Measurements from ENCODE around the gene ATG10.
"Not testable (repeated sequence)": the region's sequence is repeated elsewhere in the genome, so short reads cannot be mapped to it uniquely, and the experiment has no call there.

The ATG10 gene

DNA sequence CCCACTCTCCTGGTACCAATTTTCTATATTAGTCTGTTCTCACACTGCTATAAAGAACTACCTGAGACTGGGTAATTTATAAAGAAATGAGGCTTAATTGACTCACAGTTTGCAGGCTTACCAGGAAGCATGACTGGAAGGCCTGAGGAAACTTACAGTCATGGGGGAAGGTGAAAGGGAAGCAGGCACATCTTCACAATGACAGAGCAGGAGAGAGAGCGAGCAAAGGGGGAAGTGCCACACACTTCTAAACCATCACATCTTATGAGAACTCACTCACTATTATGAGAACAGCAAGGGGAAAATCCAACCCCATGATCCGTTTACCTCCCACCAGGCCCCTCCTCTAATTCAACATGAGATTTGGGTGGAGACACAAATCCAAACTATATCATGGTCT lies 72.2 kb downstream of the ATG10 start:
- no peak for DNase-seq (ENCODE audit: low read depth, low spot score)

DNA sequence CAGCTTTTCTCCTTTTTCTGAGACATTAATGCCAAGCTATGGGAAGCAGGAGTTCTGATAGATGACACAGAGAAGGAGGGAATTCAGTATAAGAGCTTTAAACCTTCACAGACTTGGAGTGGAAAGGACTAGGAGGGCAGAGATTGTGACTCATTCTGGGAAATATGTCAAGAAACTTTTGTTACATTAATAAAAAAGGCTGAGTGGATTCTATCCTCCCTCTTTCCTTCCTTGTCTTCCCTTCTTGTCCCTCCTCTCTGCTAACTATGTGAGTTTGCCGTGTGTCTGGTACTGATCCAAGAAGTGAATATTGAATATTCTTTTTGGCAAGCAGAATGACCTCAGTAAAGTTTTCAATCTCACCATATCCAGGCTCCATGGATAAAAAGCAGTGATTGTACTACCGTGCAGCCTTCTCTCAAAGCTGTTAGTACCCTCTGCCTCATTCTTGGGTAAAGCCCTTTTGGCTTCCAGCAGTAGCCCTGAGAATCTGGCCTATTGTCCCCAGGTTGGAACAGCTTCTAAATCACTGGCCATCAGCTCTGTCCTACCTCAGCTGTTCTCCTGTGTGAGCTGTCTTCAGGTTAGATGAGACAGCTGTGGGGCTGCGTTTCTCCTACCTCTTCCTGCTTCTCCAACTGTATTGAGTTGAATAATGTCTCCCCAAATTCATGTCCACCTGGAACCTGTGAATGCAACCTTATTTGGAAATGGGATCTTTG lies 73.9 kb downstream of the ATG10 start:
- DNase-seq (ENCODE audit: low read depth, low spot score), result no peak
- H3K4me3 ChIP-seq (ENCODE audit: low read length), result no peak overlapping the region

More for the DNA sequence above, 72.2 kb downstream of the ATG10 start:
- H3K4me3 ChIP-seq (ENCODE audit: low read length), result no peak overlapping the region

DNA sequence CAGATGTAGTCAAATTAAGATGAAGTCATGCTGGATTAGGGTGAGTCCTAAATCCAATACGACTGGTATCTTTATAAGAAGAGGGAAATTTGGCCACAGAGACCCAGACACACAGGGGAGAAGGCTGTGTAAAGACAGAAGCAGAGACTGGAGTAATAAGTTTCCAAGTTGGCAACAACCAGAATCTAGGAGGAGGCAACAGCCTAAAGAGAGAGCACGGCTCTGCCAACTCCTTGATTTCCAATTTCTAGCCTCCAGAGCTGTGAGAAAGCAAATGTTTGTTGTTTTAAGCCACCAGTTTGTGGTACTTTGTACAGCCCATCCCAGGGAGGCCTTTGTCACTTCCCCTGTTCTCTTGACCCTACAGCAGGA lies 74.4 kb downstream of the ATG10 start:
- H3K4me3 ChIP-seq (ENCODE audit: low read length), result no peak overlapping the region
- no peak for DNase-seq (ENCODE audit: low read depth, low spot score)

DNA sequence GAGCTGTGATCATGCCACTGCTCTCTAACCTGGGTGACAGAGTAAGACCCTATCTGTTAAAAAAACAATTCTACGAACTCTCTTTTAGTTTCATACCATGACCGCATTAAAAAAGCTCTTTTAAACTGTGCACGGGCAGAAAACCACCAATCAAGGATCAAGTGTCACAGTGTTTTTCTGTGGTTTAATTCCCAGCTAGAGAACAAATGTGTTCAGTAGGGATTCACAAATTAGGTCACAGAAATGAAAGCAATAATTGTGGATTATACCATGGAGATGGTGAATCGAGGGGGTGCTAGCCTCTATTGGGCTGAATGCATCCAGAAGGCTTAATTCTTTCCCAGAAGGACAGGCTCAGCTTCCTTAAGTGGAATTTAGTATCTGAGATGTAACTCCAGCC lies 79.1 kb downstream of the ATG10 start:
- no peak overlapping the region for H3K4me3 ChIP-seq (ENCODE audit: low read length)
- DNase-seq (ENCODE audit: low read depth, low spot score), result no peak

DNA sequence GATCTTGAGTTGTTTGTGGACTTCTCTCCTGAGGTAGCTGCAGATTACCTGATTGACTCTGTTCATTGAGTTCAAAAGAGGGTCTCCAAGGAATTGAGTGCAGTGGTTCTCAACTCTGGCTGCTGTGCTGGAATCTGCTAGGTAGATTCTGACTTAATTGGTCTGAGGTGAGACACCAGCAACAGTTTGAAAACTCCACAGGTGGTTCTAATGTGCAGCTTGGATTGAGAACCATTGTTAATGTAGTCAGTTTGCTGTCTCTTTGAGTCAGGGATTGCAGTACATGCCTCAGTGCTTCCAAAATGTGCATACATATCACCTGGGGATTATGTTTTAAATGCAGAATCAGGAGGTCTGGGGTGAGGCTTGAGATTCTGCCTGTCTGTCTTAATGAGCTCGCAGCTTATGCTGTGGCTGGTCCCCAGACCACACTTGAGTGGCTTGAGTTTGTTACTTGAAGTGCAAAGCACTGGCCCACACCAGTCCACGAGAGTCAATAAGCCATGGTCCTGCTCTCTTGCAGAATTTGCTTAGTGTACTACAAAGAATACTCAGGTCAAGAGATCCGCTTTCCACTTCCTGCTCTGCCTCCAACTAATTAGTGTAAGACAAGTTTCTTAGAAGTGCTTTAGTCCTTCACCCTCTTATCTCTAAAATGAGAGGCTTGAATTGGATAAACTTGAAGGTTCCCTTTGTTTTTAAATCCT lies 82.3 kb downstream of the ATG10 start:
- DNase-seq (ENCODE audit: low read depth, low spot score), result no peak
- H3K4me3 ChIP-seq (ENCODE audit: low read length), result no peak overlapping the region

DNA sequence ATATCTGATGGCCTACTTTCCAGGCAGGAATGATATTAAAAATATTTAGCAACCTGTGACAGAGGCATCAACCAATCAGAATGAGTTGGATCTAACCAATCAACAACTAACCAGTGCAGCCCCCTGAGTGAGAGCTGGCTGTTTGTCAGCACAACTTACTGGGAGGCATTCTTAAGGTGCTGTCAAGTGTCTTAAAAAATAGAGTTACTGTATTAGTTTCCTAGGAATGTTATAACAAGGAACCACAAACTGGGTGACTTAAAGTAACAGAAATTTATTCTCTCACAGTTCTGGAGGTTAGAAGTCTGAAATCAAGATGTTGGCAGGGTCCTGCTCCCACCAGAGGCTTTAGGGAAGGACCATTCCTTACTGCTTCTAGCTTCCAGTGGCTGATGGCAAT lies 85.2 kb downstream of the ATG10 start:
- no peak overlapping the region for H3K4me3 ChIP-seq (ENCODE audit: low read length)
- DNase-seq (ENCODE audit: low read depth, low spot score), result no peak

DNA sequence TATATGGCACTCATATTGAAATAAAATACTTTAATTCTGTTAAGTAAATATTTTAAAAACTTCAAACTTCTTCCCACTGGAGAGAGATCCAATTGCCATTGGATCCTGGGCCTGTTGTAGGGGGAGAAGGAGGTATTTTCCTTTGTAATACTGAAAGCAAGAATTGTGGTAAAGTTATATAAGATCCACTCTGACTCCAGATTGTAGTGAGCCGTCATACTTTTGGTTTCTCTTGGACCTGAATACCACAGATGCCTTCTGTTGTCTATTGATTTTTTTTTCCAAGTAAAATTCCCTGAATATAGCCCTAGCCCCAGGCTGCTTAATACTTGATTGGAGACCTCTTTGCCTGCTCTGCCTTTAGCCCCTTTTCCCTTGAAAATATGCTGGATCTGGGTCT lies 86.9 kb downstream of the ATG10 start:
- no peak for DNase-seq (ENCODE audit: low read depth, low spot score)

DNA sequence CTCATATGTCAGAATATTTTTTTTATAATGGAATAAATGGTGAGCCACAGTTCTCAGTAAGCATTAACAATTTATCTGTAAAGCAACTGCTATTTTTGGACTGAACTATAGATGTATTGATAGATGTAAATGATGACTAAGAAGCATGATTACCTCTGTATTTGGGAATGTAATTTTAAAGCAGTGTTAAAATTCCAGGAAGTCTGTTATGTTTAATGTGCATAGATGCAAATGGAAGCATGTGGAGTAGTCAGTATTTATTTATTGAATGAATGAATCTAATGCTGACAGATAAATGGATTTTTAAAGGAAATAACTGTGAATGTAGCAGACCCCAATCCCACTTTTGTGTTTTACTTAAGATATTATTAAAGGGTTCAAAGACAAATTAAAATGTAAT lies 95.0 kb downstream of the ATG10 start:
- no peak overlapping the region for H3K4me3 ChIP-seq (ENCODE audit: low read length)
- no peak for DNase-seq (ENCODE audit: low read depth, low spot score)

More for the DNA sequence above, 86.9 kb downstream of the ATG10 start:
- H3K4me3 ChIP-seq (ENCODE audit: low read length), result no peak overlapping the region

DNA sequence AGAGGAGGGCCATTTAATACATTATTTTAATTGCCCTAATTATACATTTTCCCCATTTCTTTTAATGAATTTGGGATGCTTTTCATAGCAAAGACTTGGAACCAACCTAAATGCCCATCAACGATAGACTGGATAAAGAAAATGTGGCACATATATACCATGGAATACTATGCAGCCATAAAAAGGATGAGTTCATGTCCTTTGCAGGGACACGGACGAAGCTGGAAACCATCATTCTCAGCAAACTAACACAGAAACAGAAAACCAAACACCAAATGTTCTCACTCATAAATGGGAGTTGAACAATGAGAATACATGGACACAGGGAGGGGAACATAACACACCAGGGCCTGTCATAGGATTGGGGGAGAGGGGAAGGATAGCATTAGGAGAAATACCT lies 96.2 kb downstream of the ATG10 start:
- DNase-seq (ENCODE audit: low read depth, low spot score); H3K4me3 ChIP-seq (ENCODE audit: low read length): not testable (repeated sequence)

DNA sequence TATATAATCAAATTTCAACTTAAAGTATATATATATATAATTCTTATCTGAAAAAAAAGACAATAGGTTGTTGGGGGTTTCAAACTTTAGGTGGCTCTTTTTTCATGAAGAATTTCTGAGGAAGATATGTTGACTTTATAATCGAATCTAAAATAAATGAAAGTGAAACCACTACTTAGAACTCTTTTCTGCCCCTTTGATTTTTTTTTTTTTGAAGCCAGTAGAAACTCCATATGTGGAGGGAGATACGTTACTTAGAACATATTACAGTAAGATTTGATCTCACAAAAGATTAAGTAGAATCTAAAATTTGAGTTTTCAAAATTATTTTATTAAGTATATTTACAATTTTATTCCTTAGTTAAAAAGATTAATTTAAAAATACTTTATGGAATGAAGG lies 96.9 kb downstream of the ATG10 start:
- peak; percentile 32 for DNase-seq (ENCODE audit: low read depth, low spot score)

DNA sequence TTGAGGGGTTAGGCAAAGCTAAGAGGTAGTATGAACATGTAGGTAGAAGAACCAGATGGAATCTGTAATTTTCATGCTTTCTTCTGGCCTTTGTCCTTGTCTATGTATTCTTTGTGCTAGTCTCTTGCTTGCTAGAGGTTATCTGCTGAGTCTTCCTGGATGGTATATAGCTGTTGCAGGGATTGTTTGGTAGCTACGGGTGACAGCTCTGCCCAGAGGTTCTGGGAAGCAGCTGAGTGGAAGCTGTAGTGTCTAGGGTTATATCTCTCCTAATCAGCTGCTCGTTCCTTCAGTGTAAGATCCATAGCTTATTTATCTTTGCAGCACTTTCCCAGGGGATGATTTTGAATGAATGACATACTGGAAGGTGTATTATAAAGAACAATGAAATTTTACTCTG lies 100.3 kb downstream of the ATG10 start:
- DNase-seq (ENCODE audit: low read depth, low spot score), result no peak

More for the DNA sequence above, 96.9 kb downstream of the ATG10 start:
- H3K4me3 ChIP-seq (ENCODE audit: low read length), result no peak overlapping the region

DNA sequence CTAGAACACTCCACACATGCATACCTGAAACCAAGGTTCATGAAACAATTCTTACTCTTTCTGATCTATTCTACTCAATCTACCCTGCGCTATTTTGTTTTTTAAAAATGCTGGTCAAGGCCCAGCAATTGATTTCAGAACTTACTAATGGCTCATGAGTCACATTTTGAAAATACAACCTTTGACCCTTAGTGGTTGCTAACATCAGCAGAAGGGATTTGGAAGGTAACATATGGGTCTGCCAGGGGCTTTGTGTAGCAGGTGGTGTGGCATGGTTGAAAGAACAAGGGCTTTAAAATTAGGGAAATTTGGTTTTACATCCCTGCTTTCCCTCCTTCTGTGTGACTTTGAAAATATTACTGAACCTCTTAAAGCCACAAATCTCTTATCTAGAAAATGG lies 101.4 kb downstream of the ATG10 start:
- no peak overlapping the region for H3K4me3 ChIP-seq (ENCODE audit: low read length)
- DNase-seq (ENCODE audit: low read depth, low spot score), result no peak

More for the DNA sequence above, 100.3 kb downstream of the ATG10 start:
- no peak overlapping the region for H3K4me3 ChIP-seq (ENCODE audit: low read length)

DNA sequence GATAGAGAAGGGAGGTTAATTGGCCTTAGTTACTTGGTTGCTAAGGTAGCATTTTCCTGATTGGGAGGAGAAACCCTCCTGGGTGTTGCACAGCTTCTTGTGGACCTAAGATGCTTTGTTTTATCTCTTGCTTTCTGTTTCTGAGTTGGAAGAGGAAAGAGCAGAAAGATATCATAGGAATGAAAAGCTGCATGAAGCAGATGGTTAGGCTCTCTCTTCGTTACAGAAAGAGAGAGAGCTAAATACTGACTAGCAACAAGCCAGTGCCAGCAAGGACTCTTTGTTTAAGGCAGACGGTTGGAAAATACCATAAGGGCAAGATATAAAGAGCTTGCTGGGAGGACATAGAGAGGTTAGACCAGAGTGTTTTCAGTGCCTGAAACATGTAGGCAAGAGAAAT lies 103.1 kb downstream of the ATG10 start:
- H3K4me3 ChIP-seq (ENCODE audit: low read length), result no peak overlapping the region
- no peak for DNase-seq (ENCODE audit: low read depth, low spot score)

DNA sequence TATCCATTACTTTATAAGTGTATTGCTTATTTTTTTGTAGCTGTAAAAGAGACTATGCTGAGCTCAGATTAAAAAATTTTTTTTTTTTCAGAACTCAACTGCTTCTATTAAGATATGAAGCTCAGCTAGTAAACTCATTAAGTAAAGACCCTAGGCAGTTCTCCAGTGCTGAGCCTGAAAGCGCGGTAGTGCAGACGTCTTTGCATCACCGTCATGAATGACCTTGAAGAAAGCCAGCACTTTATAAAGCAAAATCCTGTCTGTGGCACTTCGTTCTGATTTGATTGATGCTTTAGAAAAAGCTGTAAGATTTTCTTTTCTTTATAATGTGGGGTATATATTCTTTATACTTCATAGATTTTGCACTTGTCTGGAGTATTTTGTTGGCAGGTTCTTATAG lies 105.7 kb downstream of the ATG10 start:
- DNase-seq (ENCODE audit: low read depth, low spot score), result no peak
- no peak overlapping the region for H3K4me3 ChIP-seq (ENCODE audit: low read length)

DNA sequence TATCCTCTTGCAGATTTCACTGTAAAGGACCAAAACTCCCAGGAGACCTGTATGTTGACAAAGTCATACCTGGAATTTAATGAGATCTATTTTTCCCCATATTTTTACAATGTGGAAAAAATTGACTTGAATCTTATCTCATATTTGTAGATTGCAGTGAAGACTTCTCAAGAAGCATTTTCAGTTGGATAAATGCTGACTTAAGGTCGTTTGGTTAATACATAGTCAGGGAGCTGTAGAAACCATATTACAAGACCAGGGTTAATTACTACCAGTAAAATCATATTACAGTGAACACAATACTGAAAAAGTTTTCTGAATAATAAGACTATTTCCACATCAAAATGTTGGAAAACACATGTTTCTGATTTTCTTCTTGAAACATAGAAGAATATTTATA lies 119.8 kb downstream of the ATG10 start:
- DNase-seq (ENCODE audit: low read depth, low spot score), result no peak
- no peak overlapping the region for H3K4me3 ChIP-seq (ENCODE audit: low read length)

DNA sequence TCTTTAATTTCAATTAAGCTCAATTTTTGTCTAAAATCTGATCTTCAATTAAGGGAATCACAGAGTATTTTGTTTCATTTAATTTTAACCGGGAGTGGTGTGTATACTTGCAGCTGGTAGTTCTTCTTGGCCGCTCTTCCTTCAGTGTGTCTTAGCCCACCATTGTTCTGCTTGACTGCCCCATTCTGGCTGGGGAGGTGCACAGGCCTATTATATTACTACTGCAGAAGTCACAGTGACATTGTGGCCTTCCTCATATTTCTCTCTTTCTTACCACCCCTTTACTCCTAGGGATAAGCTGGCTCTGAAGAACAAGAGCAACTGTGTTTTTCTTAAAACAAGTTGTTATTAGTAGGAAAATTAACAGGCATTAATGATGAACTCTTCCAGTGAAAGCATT lies 123.7 kb downstream of the ATG10 start:
- H3K4me3 ChIP-seq (ENCODE audit: low read length), result no peak overlapping the region
- DNase-seq (ENCODE audit: low read depth, low spot score), result no peak

DNA sequence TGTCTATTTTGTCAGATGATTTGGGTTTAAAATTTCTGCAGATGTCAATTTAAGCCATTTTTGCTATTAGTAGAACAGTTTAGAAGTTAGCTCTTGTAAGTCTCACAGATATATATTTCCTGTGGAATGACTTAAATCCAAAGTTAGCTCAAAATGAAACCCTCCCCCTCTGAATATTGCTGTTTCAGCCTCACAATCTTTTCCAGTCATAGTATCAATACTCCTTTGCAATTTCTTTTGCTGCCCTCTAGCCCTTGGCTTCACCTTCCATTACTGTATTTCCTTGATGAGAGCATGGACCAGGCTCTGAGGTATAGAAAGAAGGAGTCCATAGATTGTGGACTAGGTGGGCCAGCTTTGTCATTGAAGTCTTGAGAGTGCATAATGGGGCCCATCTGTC lies 124.4 kb downstream of the ATG10 start:
- no peak for DNase-seq (ENCODE audit: low read depth, low spot score)
- no peak overlapping the region for H3K4me3 ChIP-seq (ENCODE audit: low read length)

DNA sequence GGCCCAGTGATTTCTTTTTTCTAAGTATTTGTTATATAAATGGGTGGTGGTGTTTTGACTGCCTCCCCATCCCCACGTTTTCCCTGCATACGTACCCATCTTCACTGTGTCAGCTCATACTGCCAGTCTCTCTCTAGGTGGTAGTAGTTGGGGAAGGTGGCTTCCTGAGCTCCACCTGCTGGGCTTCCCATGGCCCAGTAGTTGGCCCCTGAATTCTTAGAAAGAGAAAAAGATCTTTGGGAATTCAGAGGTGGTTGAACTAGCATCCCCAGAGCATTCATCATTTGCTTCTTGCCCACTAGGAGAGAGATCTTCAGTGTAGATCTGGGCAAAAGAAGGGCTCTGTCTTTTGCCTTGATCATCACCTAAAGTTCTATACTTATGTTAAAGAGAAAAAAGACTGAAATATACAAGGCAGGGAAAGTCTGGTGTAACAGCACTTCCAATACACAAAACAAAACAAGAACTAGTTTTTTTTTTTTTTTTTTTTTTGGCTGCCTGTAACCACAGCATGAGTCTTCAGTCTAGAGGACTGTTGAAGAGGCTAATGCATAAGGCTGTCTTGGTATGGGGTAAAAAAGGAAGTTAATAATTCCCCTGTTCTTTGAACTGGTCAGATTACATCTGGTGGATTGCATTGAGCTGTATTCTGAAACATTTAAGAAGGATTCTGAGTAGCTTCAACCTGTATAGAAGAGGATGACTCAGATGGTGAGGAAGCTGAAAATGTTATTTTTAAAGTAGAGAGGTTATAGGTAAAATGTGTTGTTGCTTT lies 128.7 kb downstream of the ATG10 start:
- DNase-seq (ENCODE audit: low read depth, low spot score), result peak; percentile 52
- no peak overlapping the region for H3K4me3 ChIP-seq (ENCODE audit: low read length)

DNA sequence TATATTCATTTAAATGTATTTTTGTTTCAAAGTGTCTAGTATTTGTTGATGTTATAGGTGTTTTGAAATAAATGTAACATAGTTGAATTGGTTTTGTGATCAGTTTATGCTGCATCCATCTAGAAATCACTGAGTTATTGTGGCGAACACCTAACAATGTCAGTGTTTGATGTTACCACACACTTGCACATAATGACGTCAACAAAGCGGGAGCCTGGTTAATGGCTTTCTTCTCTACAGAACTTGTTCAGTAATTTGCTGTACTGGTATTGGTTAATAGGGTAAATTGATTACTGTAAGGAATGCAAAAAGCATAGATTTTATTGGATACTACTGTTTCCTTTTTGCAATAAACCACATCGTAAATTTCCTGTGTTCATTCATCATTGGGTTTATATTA lies 133.0 kb downstream of the ATG10 start:
- no peak overlapping the region for H3K4me3 ChIP-seq (ENCODE audit: low read length)
- no peak for DNase-seq (ENCODE audit: low read depth, low spot score)

DNA sequence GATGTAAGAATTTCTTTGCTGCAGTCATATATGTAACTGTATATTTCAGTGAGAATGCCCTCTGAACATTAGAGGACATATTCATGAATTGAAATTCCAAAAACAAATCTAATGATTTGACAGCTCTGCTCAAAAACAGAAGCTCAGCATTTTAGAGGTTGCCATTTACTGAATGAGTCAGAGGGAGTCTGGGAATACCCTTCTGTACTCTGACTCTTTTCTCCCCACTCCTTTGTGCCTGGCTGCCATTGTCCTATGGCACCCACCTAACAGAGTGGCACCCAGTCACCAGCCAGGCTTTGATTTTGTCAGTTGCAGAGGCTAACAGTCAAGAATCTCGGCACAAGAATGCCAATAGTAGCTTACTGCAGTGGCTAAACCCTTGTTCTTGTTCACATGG lies 133.6 kb downstream of the ATG10 start:
- no peak overlapping the region for H3K4me3 ChIP-seq (ENCODE audit: low read length)
- DNase-seq (ENCODE audit: low read depth, low spot score), result no peak

Data from Jurkat, Clone E6-1 (cell line).